GM21390 (cell line): Measurements from ENCODE around the gene ATP6V0E1.
"Not testable (repeated sequence)": the region's sequence is repeated elsewhere in the genome, so short reads cannot be mapped to it uniquely, and the experiment has no call there.

Experiments
- ATAC-seq: cut with Tn5 transposase; IDR thresholded peaks from one replicate; pipeline ENCODE4 v1.9.1; 2021; ENCODE audit not compliant: unreplicated experiment

ATP6V0E1 gene

GRCh38 chr5:173032730-173033129, 49.2 kb downstream of the ATP6V0E1 start:
- ATAC-seq: no peak

- no peak for ATAC-seq
Observed at GRCh38 chr5:173033923-173034322, 50.4 kb downstream of the ATP6V0E1 start.

- ATAC-seq: peak; percentile 63
Observed at GRCh38 chr5:173035904-173036707, 52.5 kb downstream of the ATP6V0E1 start.

- ATAC-seq: no peak
Observed at GRCh38 chr5:173039188-173039587, 55.6 kb downstream of the ATP6V0E1 start.

GRCh38 chr5:173039964-173040363, 56.4 kb downstream of the ATP6V0E1 start:
- no peak for ATAC-seq

GRCh38 chr5:173041881-173042762, 58.6 kb downstream of the ATP6V0E1 start:
- ATAC-seq: no peak

GRCh38 chr5:173042763-173043107, 59.2 kb downstream of the ATP6V0E1 start:
- no peak for ATAC-seq

GRCh38 chr5:173045474-173045873, 61.9 kb downstream of the ATP6V0E1 start:
- ATAC-seq: no peak

GRCh38 chr5:173047096-173047837, 63.7 kb downstream of the ATP6V0E1 start:
- not testable (repeated sequence) for ATAC-seq

GRCh38 chr5:173047838-173048105, 64.2 kb downstream of the ATP6V0E1 start:
- ATAC-seq: no peak

GRCh38 chr5:173050791-173051190, 67.2 kb downstream of the ATP6V0E1 start:
- ATAC-seq: no peak

GRCh38 chr5:173051746-173052145, 68.2 kb downstream of the ATP6V0E1 start:
- ATAC-seq: no peak

- ATAC-seq: no peak
Observed at GRCh38 chr5:173053041-173053440, 69.5 kb downstream of the ATP6V0E1 start.

GRCh38 chr5:173055042-173055721, 71.6 kb downstream of the ATP6V0E1 start:
- ATAC-seq: no peak

- ATAC-seq: no peak
Observed at GRCh38 chr5:173055722-173055982, 72.1 kb downstream of the ATP6V0E1 start.

- ATAC-seq: peak; percentile 74
Observed at GRCh38 chr5:173055983-173056782, 72.6 kb downstream of the ATP6V0E1 start, which contains the start of gene CREBRF. Gene CREBRF (plus strand): TSS chr5:173056352. CDS start chr5:173080776, 24,424 bp downstream.

- ATAC-seq: peak; percentile 26
Observed at GRCh38 chr5:173056783-173057061, 73.2 kb downstream of the ATP6V0E1 start.

- peak; percentile 81 for ATAC-seq
Observed at GRCh38 chr5:173057062-173057924, 73.7 kb downstream of the ATP6V0E1 start.

GRCh38 chr5:173062141-173062540, 78.6 kb downstream of the ATP6V0E1 start:
- no peak for ATAC-seq

GRCh38 chr5:173065155-173065554, 81.6 kb downstream of the ATP6V0E1 start:
- ATAC-seq: peak; percentile 63
